SK-N-SH treated with all-trans-retinoic acid at 6 μM for 48 hours (cell line): ENCODE data around the gene ZBTB40.

Source experiments
- ATAC-seq: fragments of 200-7000 bp; cut with Tn5 transposase; 3 replicates; pipeline ENCODE4 v1.9.1; 2020; ENCODE audit warnings: mild to moderate bottlenecking, moderate library complexity
- ARNTL ChIP-seq: fragments of 450-650 bp; formaldehyde crosslinking; IDR thresholded peaks from 2 replicates; pipeline ENCODE4 v1.5.0; 2020; ENCODE audit warnings: low read depth, mild to moderate bottlenecking, moderate library complexity, borderline replicate concordance
- BACH2 ChIP-seq: fragments of 250-450 bp; sonication (Bioruptor Pico); IDR thresholded peaks from 2 replicates; pipeline ENCODE4 v1.9.0; 2021; ENCODE audit warnings: mild to moderate bottlenecking, borderline replicate concordance
- CREB5 ChIP-seq: fragments of 250-450 bp; sonication (Bioruptor Pico); IDR thresholded peaks from 2 replicates; pipeline ENCODE4 v1.5.1; 2020; ENCODE audit warnings: low read depth, mild to moderate bottlenecking, moderate library complexity
- CSDC2 ChIP-seq: fragments of 250-450 bp; sonication (Bioruptor Pico); IDR thresholded peaks from 2 replicates; pipeline ENCODE4 v1.5.0; 2020; ENCODE audit warnings: mild to moderate bottlenecking, moderate library complexity
- CSRNP3 ChIP-seq: fragments of 250-450 bp; sonication (Bioruptor Pico); IDR thresholded peaks from 2 replicates; pipeline ENCODE4 v1.5.1; 2021; ENCODE audit warnings: mild to moderate bottlenecking, moderate library complexity
- ESRRG ChIP-seq: fragments of 250-450 bp; sonication (Bioruptor Pico); IDR thresholded peaks from 2 replicates; pipeline ENCODE4 v1.6.1; 2021; ENCODE audit warnings: mild to moderate bottlenecking
- GLIS3 ChIP-seq: fragments of 250-450 bp; sonication (Bioruptor Pico); IDR thresholded peaks from 2 replicates; pipeline ENCODE4 v1.5.0; 2020; ENCODE audit warnings: mild to moderate bottlenecking, moderate library complexity
- ISL1 ChIP-seq: fragments of 250-450 bp; sonication (Bioruptor Pico); IDR thresholded peaks from 2 replicates; pipeline ENCODE4 v2.1.2; 2022; ENCODE audit warnings: mild to moderate bottlenecking, moderate library complexity
- OSR1 ChIP-seq: fragments of 250-450 bp; sonication (Bioruptor Pico); IDR thresholded peaks from 2 replicates; pipeline ENCODE4 v1.8.0; 2022; ENCODE audit warnings: moderate library complexity, mild to moderate bottlenecking, inconsistent platforms
- PATZ1 ChIP-seq: fragments of 250-450 bp; sonication (Bioruptor Pico); IDR thresholded peaks from 2 replicates; pipeline ENCODE4 v1.8.0; 2020; ENCODE audit warnings: mild to moderate bottlenecking, moderate library complexity, borderline replicate concordance
- POU6F1 ChIP-seq: fragments of 250-450 bp; sonication (Bioruptor Pico); IDR thresholded peaks from 2 replicates; pipeline ENCODE4 v1.8.0; 2021; ENCODE audit warnings: low read depth, mild to moderate bottlenecking, moderate library complexity, borderline replicate concordance
- PPARA ChIP-seq: fragments of 250-450 bp; sonication (Bioruptor Pico); IDR thresholded peaks from 2 replicates; pipeline ENCODE4 v1.5.0; 2020; ENCODE audit warnings: mild to moderate bottlenecking, borderline replicate concordance
- RARB ChIP-seq: fragments of 250-450 bp; sonication (Bioruptor Pico); IDR thresholded peaks from 2 replicates; pipeline ENCODE4 v1.8.0; 2021; ENCODE audit warnings: mild to moderate bottlenecking, moderate library complexity
- SNAI2 ChIP-seq: fragments of 250-450 bp; sonication (Bioruptor Pico); IDR thresholded peaks from 2 replicates; pipeline ENCODE4 v1.5.0; 2020; ENCODE audit warnings: mild to moderate bottlenecking, moderate library complexity
- TCF4 ChIP-seq: fragments of 250-450 bp; sonication (Bioruptor Pico); IDR thresholded peaks from 2 replicates; pipeline ENCODE4 v1.8.0; 2021; ENCODE audit warnings: mild to moderate bottlenecking, moderate library complexity, borderline replicate concordance
- TOX ChIP-seq: fragments of 250-450 bp; sonication (Bioruptor Pico); IDR thresholded peaks from 2 replicates; pipeline ENCODE4 v1.8.0; 2021; ENCODE audit warnings: mild to moderate bottlenecking, moderate library complexity, borderline replicate concordance
- TSHZ2 ChIP-seq: fragments of 250-450 bp; sonication (Bioruptor Pico); IDR thresholded peaks from 2 replicates; pipeline ENCODE4 v1.5.0; 2020; ENCODE audit warnings: mild to moderate bottlenecking, moderate library complexity
- ZC3H10 ChIP-seq: fragments of 250-450 bp; sonication (Bioruptor Pico); IDR thresholded peaks from 2 replicates; pipeline ENCODE4 v1.5.1; 2021; ENCODE audit warnings: mild to moderate bottlenecking, moderate library complexity
- ZFP3 ChIP-seq: fragments of 250-450 bp; sonication (Bioruptor Pico); IDR thresholded peaks from 2 replicates; pipeline ENCODE4 v1.5.0; 2020; ENCODE audit warnings: mild to moderate bottlenecking, moderate library complexity
- ZFP30 ChIP-seq: fragments of 450-650 bp; formaldehyde crosslinking; IDR thresholded peaks from 2 replicates; pipeline ENCODE4 v1.5.0; 2022; ENCODE audit warnings: mild to moderate bottlenecking, moderate library complexity
- ZNF565 ChIP-seq: fragments of 450-650 bp; formaldehyde crosslinking; conservative IDR thresholded peaks from 2 replicates; pipeline ENCODE4 v1.5.0; 2020; ENCODE audit warnings: low read depth, mild to moderate bottlenecking, moderate library complexity
- ZNF70 ChIP-seq: fragments of 450-650 bp; formaldehyde crosslinking; IDR thresholded peaks from 2 replicates; pipeline ENCODE4 v1.5.0; 2020; ENCODE audit warnings: mild to moderate bottlenecking, moderate library complexity
- ZNF8 ChIP-seq: fragments of 450-650 bp; formaldehyde crosslinking; IDR thresholded peaks from 2 replicates; pipeline ENCODE4 v1.5.0; 2020; ENCODE audit warnings: mild to moderate bottlenecking, moderate library complexity

Gene ZBTB40

GRCh38 chr1:22553104-22553880, 101.6 kb downstream of the ZBTB40 start:
- TF ChIP-seq TSHZ2 (CRISPR knock-in tag) (no peak), GLIS3 (CRISPR knock-in tag) (no peak), BACH2 (CRISPR knock-in tag) (no peak), POU6F1 (CRISPR knock-in tag) (no peak), SNAI2 (CRISPR knock-in tag) (no peak), ZNF70 (no peak), ISL1 (CRISPR knock-in tag) (no peak), ZNF8 (CRISPR knock-in tag) (no peak), CSDC2 (no peak), ZC3H10 (CRISPR knock-in tag) (no peak)
- TF ChIP-seq, all 23 proteins: peak for 0
- ATAC-seq = no peak

- no peak for TF ChIP-seq ARNTL (CRISPR knock-in tag)
- TF ChIP-seq PATZ1 = no peak
- no peak for TF ChIP-seq PPARA (CRISPR knock-in tag)
- TF ChIP-seq CREB5 (CRISPR knock-in tag) = no peak
- no peak for TF ChIP-seq TCF4 (CRISPR knock-in tag)
- TF ChIP-seq CSDC2 = no peak
- TF ChIP-seq ISL1 (CRISPR knock-in tag) = no peak
- no peak for TF ChIP-seq GLIS3 (CRISPR knock-in tag)
- no peak for TF ChIP-seq ESRRG (CRISPR knock-in tag)
- no peak for TF ChIP-seq TSHZ2 (CRISPR knock-in tag)
- TF ChIP-seq OSR1 (CRISPR knock-in tag) = no peak
- no peak for TF ChIP-seq TOX (CRISPR knock-in tag)
- no peak; the same call in 1 of the 3 replicates for ATAC-seq
These were observed 102.4 kb downstream of the ZBTB40 start for GRCh38 chr1:22553991-22554522.

GRCh38 chr1:22555371-22555656, 103.7 kb downstream of the ZBTB40 start:
- no peak for ATAC-seq
- TF ChIP-seq PATZ1 = no peak
- TF ChIP-seq BACH2 (CRISPR knock-in tag) = no peak
- no peak for TF ChIP-seq OSR1 (CRISPR knock-in tag)
- no peak for TF ChIP-seq RARB (CRISPR knock-in tag)
- TF ChIP-seq CSRNP3 (CRISPR knock-in tag) = no peak
- TF ChIP-seq ZNF70 = no peak
- TF ChIP-seq ZFP30 = no peak
- TF ChIP-seq GLIS3 (CRISPR knock-in tag) = no peak
- no peak for TF ChIP-seq ZNF8 (CRISPR knock-in tag)
- no peak for TF ChIP-seq CSDC2
- TF ChIP-seq ZFP3 (CRISPR knock-in tag) = no peak
- TF ChIP-seq ZNF565 = no peak
